ENCODE data around the gene LPP. TPM values are rescaled to one million over a fixed set of nuclear protein-coding genes. Genes with fewer than 3 reads are reported as not detected.

Gene LPP
- polyA plus RNA-seq, 3 donors: 14.1 to 23.2 (median 15.3) TPM

- Mint-ChIP-seq H3K4me1 (peaks cover 45% of the 10 kb centered on the region), H3K36me3 (peaks cover 0 to 3% of the 10 kb centered on the region in 2 donors), H3K27me3 (ENCODE audit: low read depth in 3 of 3) (peaks cover 0 to 2% (median 0%) of the 10 kb centered on the region in 3 donors), H3K27ac (no peak overlapping the region), H3K4me3 (no peak overlapping the region), H3K9me3 (peaks cover 0 to 2% (median 0%) of the 10 kb centered on the region in 7 donors)
- H3K27me3 ChIP-seq (ENCODE audit: control insufficient read depth in 2 of 2, insufficient read depth in 2 of 2, low read length in 2 of 2): no peaks in the 10 kb centered on the region
- H2AFZ ChIP-seq (ENCODE audit: insufficient read depth, low read depth, low read length, poor library complexity, severe bottlenecking): no peak overlapping the region
- no peak overlapping the region for H3K9ac ChIP-seq (ENCODE audit: insufficient read depth, low read length, poor library complexity, severe bottlenecking)
- H4K20me1 ChIP-seq (ENCODE audit: insufficient read depth, low read length): no peaks in the 10 kb centered on the region
- DNase-seq: no peak
- peaks cover 44% of the 10 kb centered on the region in 2 donors for H3K4me1 ChIP-seq (ENCODE audit: control insufficient read depth in 1 of 2, insufficient read depth in 2 of 2, low read length in 2 of 2)
- no peak for TF ChIP-seq CTCF (IDR thresholded peaks at IDR 0.05)
- H3K79me2 ChIP-seq (ENCODE audit: insufficient read depth, low read length): no peaks in the 10 kb centered on the region
- H3K27ac ChIP-seq (ENCODE audit: low read depth in 1 of 2, low read length in 2 of 2): no peak overlapping the region
- no peak overlapping the region for H3K4me2 ChIP-seq (replicated peaks; ENCODE audit: extremely low read depth, low read length, poor library complexity, severe bottlenecking)
- no peak overlapping the region for H3K4me3 ChIP-seq (replicated peaks in 1 of 3; ENCODE audit: low read depth in 2 of 3, low read length in 3 of 3)
- H3K9me3 ChIP-seq (replicated peaks in 1 of 2; ENCODE audit: control insufficient read depth in 1 of 2, insufficient read depth in 1 of 2, low read length in 2 of 2): no peaks in the 10 kb centered on the region
- no peaks in the 10 kb centered on the region for H3K36me3 ChIP-seq (replicated peaks in 1 of 2; ENCODE audit: control insufficient read depth in 1 of 2, insufficient read depth in 2 of 2, low read length in 2 of 2)
- no CpG with 5 or more reads among the region's 2 CpGs for WGBS (ENCODE audit: insufficient coverage)
- intact Hi-C loops (cut with micrococcal nuclease): loop anchor here (5.0 to 10.0 kb wide), 2 partner anchors 34 to 68 kb away; no protein-coding TSS in a partner anchor
Observed at GRCh38 chr3:188913084-188913483, 759.1 kb downstream of the LPP start.

- H3K27me3 Mint-ChIP-seq (ENCODE audit: low read depth in 3 of 3): peaks cover 0 to 2% (median 0%) of the 10 kb centered on the region in 3 donors
- no peaks in the 10 kb centered on the region for H3K79me2 ChIP-seq (ENCODE audit: insufficient read depth, low read length)
- no peaks in the 10 kb centered on the region for H3K36me3 Mint-ChIP-seq
- H3K4me3 Mint-ChIP-seq: peak overlapping the region in 1 of 2 donors; percentile 63
- no peaks in the 10 kb centered on the region for H3K9me3 Mint-ChIP-seq
- H3K27ac ChIP-seq (ENCODE audit: low read depth in 1 of 2, low read length in 2 of 2): peak overlapping the region in 1 of 2 donors; percentile 80
- H4K20me1 ChIP-seq (ENCODE audit: insufficient read depth, low read length): no peaks in the 10 kb centered on the region
- peaks cover 52% of the 10 kb centered on the region in 2 donors for H3K4me1 ChIP-seq (ENCODE audit: control insufficient read depth in 1 of 2, insufficient read depth in 2 of 2, low read length in 2 of 2)
- H3K27me3 ChIP-seq (ENCODE audit: control insufficient read depth in 2 of 2, insufficient read depth in 2 of 2, low read length in 2 of 2): no peaks in the 10 kb centered on the region
- H3K9ac ChIP-seq (ENCODE audit: insufficient read depth, low read length, poor library complexity, severe bottlenecking): no peak overlapping the region
- H3K4me3 ChIP-seq (replicated peaks in 1 of 3; ENCODE audit: low read depth in 2 of 3, low read length in 3 of 3): no peak overlapping the region
- no peaks in the 10 kb centered on the region for H3K36me3 ChIP-seq (replicated peaks in 1 of 2; ENCODE audit: control insufficient read depth in 1 of 2, insufficient read depth in 2 of 2, low read length in 2 of 2)
- no peak overlapping the region for H2AFZ ChIP-seq (ENCODE audit: insufficient read depth, low read depth, low read length, poor library complexity, severe bottlenecking)
- intact Hi-C loops (cut with micrococcal nuclease): loop anchor here (5.0 to 10.0 kb wide), 2 partner anchors 33 to 70 kb away; no protein-coding TSS in a partner anchor
- TF ChIP-seq CTCF (IDR thresholded peaks at IDR 0.05): no peak
- no peaks in the 10 kb centered on the region for H3K9me3 ChIP-seq (replicated peaks in 1 of 2; ENCODE audit: control insufficient read depth in 1 of 2, insufficient read depth in 1 of 2, low read length in 2 of 2)
- peak; percentile 81 to 88 (median 86) for DNase-seq
- peak overlapping the region; percentile 76 to 97 (median 89) for H3K27ac Mint-ChIP-seq
- WGBS (ENCODE audit: insufficient coverage): 60% methylated on average over 1 of the region's 2 CpGs
- peaks cover 55% of the 10 kb centered on the region for H3K4me1 Mint-ChIP-seq
- H3K4me2 ChIP-seq (replicated peaks; ENCODE audit: extremely low read depth, low read length, poor library complexity, severe bottlenecking): no peak overlapping the region
Observed at GRCh38 chr3:188914552-188914951, 760.6 kb downstream of the LPP start.

All from CD14-positive monocyte (primary cell).